HepG2 (cell line): ENCODE data around the gene TSPAN9. TPM values are rescaled to one million over a fixed set of nuclear protein-coding genes. Genes with fewer than 3 reads are reported as not detected.

ENCODE experiments used
- ATAC-seq: fragments of 200-7000 bp; cut with Tn5 transposase; 3 replicates; pipeline ENCODE4 v1.9.1; 2020; ENCODE audit warnings: mild to moderate bottlenecking, moderate library complexity
- BruUV-seq: library from RNA; stranded (reverse); fragments of 400-500 nt; replicated peaks from 2 replicates; lab custom pipeline; 2021; lab: Mats Ljungman, UMichigan
- CTCF ChIA-PET: fragments of 300-600 bp; formaldehyde crosslinking; extraction: SDS; loops from one replicate; lab custom pipeline; 2021; ENCODE audit warnings: low total read pairs, inconsistent platforms, low intra/inter-chr PET ratio; lab: Yijun Ruan, JAX
- POLR2A ChIA-PET: fragments of 350-600 bp; sonication (Branson Sonifier 250); formaldehyde crosslinking; loops from one replicate; lab custom pipeline; 2020; ENCODE audit warnings: antibody characterized with exemption, inconsistent platforms; lab: Yijun Ruan, JAX
- DNase-seq: peaks from one replicate; pipeline ENCODE4 v3.0.0-alpha.2; 2015; ENCODE audit warnings: low spot score
- FAIRE-seq: peaks from 3 replicates; lab custom pipeline; 2011; peaks lifted over from hg19 to GRCh38; lab: Jason Lieb, UNC
- H2AFZ ChIP-seq: one replicate; pipeline ENCODE4 v1.6.1; 2011; ENCODE audit warnings: low read length, inconsistent platforms
- H3K27ac ChIP-seq: fragments of 300-600 bp; 3 replicates; pipeline ENCODE4 v1.8.0; 2011; ENCODE audit warnings: mixed run types, mild to moderate bottlenecking, mixed read lengths, low read length, inconsistent platforms; ENCODE audit not compliant: insufficient read depth; ENCODE audit errors: extremely low read length
- H3K27me3 ChIP-seq, 2 experiments: fragments of 200-600 bp in 1 of 2; 2 replicates in 1 of 2; 3 replicates in 1 of 2; pipeline versions ENCODE4 v1.6.0 to v1.8.0; 2011; ENCODE audit warnings: low read length in 2 of 2, mild to moderate bottlenecking in 2 of 2, moderate library complexity in 2 of 2, inconsistent platforms in 1 of 2; ENCODE audit not compliant: insufficient read depth in 2 of 2, control insufficient read depth in 1 of 2
- H3K36me3 ChIP-seq, 2 experiments: fragments of 200-600 bp in 1 of 2; replicated peaks in 1 of 2; 2 replicates in 1 of 2; 3 replicates in 1 of 2; pipeline versions ENCODE4 v1.5.1 to v1.8.0; 2011; ENCODE audit warnings: low read length in 2 of 2, inconsistent platforms in 1 of 2; ENCODE audit not compliant: insufficient read depth in 2 of 2, control insufficient read depth in 1 of 2
- H3K4me1 ChIP-seq: 2 replicates; pipeline ENCODE4 v1.5.1; 2012; ENCODE audit warnings: low read length, inconsistent platforms; ENCODE audit not compliant: insufficient read depth
- H3K4me2 ChIP-seq: 2 replicates; pipeline ENCODE4 v1.6.0; 2011; ENCODE audit warnings: low read depth, low read length, inconsistent platforms
- H3K4me3 ChIP-seq, 3 experiments: fragments of 200-600 bp in 1 of 3; sonication (generic), shearing (Covaris generic) in 1 of 3; replicated peaks in 1 of 3; 2 replicates each; pipeline ENCODE4 v1.5.1; 2011 to 2016; ENCODE audit warnings: low read length in 3 of 3, inconsistent platforms in 2 of 3, low read depth in 2 of 3, mild to moderate bottlenecking in 2 of 3, control low read depth in 1 of 3, mixed read lengths in 1 of 3; ENCODE audit not compliant: insufficient read depth in 1 of 3
- H3K79me2 ChIP-seq: one replicate; pipeline ENCODE4 v1.6.1; 2011; ENCODE audit warnings: low read length, inconsistent platforms; ENCODE audit not compliant: insufficient read depth
- H3K9ac ChIP-seq: 2 replicates; pipeline ENCODE4 v1.6.0; 2011; ENCODE audit warnings: mild to moderate bottlenecking, low read depth, low read length, inconsistent platforms; ENCODE audit not compliant: insufficient read depth
- H3K9me3 ChIP-seq: 2 replicates; pipeline ENCODE4 v1.5.1; 2012; ENCODE audit warnings: mild to moderate bottlenecking, low read length
- H4K20me1 ChIP-seq: 2 replicates; pipeline ENCODE4 v1.6.0; 2011; ENCODE audit warnings: inconsistent platforms, mild to moderate bottlenecking, low read length, moderate library complexity; ENCODE audit not compliant: insufficient read depth
- ARID3A ChIP-seq: IDR thresholded peaks from 2 replicates; pipeline ENCODE4 v1.6.1; 2012; ENCODE audit warnings: low read depth, low read length, improper control_type of control experiment
- E2F1 ChIP-seq: sonication (generic); formaldehyde crosslinking; IDR thresholded peaks from 2 replicates; pipeline ENCODE4 v1.5.0; 2020; ENCODE audit warnings: missing genetic modification reagents
- FOXP1 ChIP-seq, 2 experiments: fragments of 450-650 bp in 1 of 2; IDR thresholded peaks; 2 replicates each; pipeline ENCODE4 v1.6.1; 2017 to 2018; ENCODE audit warnings: antibody characterized with exemption in 1 of 2
- TBL1XR1 ChIP-seq: fragments of 150-350 bp; IDR thresholded peaks from 2 replicates; pipeline ENCODE4 v1.6.1; 2014; ENCODE audit warnings: borderline replicate concordance, low read length; ENCODE audit not compliant: partially characterized antibody
- ZNF687 ChIP-seq: sonication (generic); formaldehyde crosslinking; IDR thresholded peaks from 2 replicates; pipeline ENCODE4 v1.5.1; 2020; ENCODE audit warnings: mild to moderate bottlenecking, missing genetic modification reagents, moderate library complexity
- WGBS: methylation state at CpG from one replicate; pipeline ENCODE4 v1.1.6; 2017; ENCODE audit warnings: low lambda C conversion rate; 5-methylcytosine and 5-hydroxymethylcytosine counted together
- in situ Hi-C: cut with HindIII; loops from 2 replicates; pipeline ENCODE4 v1.10.0; 2017; ENCODE audit warnings: low pct_unique_long_range_greater_than_20kb; ENCODE audit not compliant: extremely low pct_ligation_motif_present
- intact Hi-C: fragments of 100-400 bp; cut with micrococcal nuclease; formaldehyde crosslinking; loops from one replicate; pipeline ENCODE4 v1.10.0; 2022; ENCODE audit not compliant: unreplicated experiment
- polyA plus RNA-seq, 8 experiments: library from polyadenylated mRNA; depleted of rRNA in 3 of 8; stranded (reverse) in 7 of 8; unstranded in 1 of 8; fragments of >200 nt; fragmentation: Illumina TruSeq in 4 of 8; extraction: Trizol in 4 of 8; gene quantifications; 2 replicates each; pipeline versions ENCODE4 v1.2.1 to v1.2.3, GENCODE V29; 2011 to 2016; ENCODE audit warnings: low read depth in 4 of 8, missing spikeins in 1 of 8, mixed read lengths in 1 of 8; ENCODE audit not compliant: insufficient read depth in 1 of 8
- total RNA-seq, 5 experiments: library from RNA; depleted of rRNA; stranded (reverse); fragments of >200 nt; fragmentation: Illumina TruSeq; extraction: Trizol; gene quantifications; 2 replicates each; pipeline ENCODE4 v1.2.3, GENCODE V29; 2016; ENCODE audit warnings: low read depth in 1 of 5

The TSPAN9 gene
- total and polyA plus RNA-seq, 2 of the 13 experiments (the other 11 are each of a cell fraction or from before 2014, with no cell fraction given), result 18.1 to 42.3 TPM

- Histone ChIP-seq H3K27ac (no peak overlapping the region), H3K4me2 (no peak overlapping the region), H3K9me3 (no peaks in the 10 kb centered on the region), H4K20me1 (no peaks in the 10 kb centered on the region; the same call in 1 of the 2 replicates), H2AFZ (no peak overlapping the region), H3K4me1 (peaks cover 13% of the 10 kb centered on the region), H3K9ac (no peak overlapping the region), H3K79me2 (peaks cover 2% of the 10 kb centered on the region), H3K4me3 (no peak overlapping the region), H3K27me3 (no peaks in the 10 kb centered on the region), H3K36me3 (peaks cover 5 to 26% of the 10 kb centered on the region in 2 experiments; a peak in 4 of 5 replicates)
- intact Hi-C loops, result no loop called here
- ChIA-PET CTCF (no interaction called here), POLR2A (no interaction called here)
- in situ Hi-C loops, result no loop called here
- no peak for TF ChIP-seq E2F1 (CRISPR knock-in tag)
- no peak for TF ChIP-seq ARID3A
- TF ChIP-seq ZNF687 (CRISPR knock-in tag), result peak; percentile 26; the same call in 1 of the 2 replicates
- TF ChIP-seq FOXP1 (IDR thresholded peaks at IDR 0.05), result no peak
- TF ChIP-seq FOXP1 (CRISPR knock-in tag; IDR thresholded peaks at IDR 0.05), result no peak
- no peak for TF ChIP-seq TBL1XR1
- ATAC-seq (no peak), FAIRE-seq (no peak), DNase-seq (no peak)
- BruUV-seq, result no TSS peak
- 88% methylated on average over 8 of the region's 9 CpGs for WGBS
Measured at GRCh38 chr12:3119192-3119755, 42.1 kb downstream of the TSPAN9 start.
